HepG2 (cell line): ENCODE data around the gene ADAP2. TPM values are rescaled to one million over a fixed set of nuclear protein-coding genes. Genes with fewer than 3 reads are reported as not detected.

ENCODE experiments used
- ASH2L ChIP-seq: fragments of 300-600, 200-600 bp; sonication (generic); IDR thresholded peaks from 2 replicates; pipeline ENCODE4 v1.7.0; 2017; ENCODE audit warnings: low read depth, mild to moderate bottlenecking, moderate library complexity, mixed read lengths, low read length; ENCODE audit not compliant: insufficient read length
- DRAP1 ChIP-seq: IDR thresholded peaks from 2 replicates; pipeline ENCODE4 v1.6.1; 2016; ENCODE audit warnings: missing genetic modification reagents, missing compliant biosample characterization
- GFI1 ChIP-seq: sonication (generic); formaldehyde crosslinking; IDR thresholded peaks from 2 replicates; pipeline ENCODE4 v1.5.0; 2020; ENCODE audit warnings: missing genetic modification reagents, mild to moderate bottlenecking, borderline replicate concordance
- ISX ChIP-seq: sonication (generic); formaldehyde crosslinking; conservative IDR thresholded peaks from 2 replicates; pipeline ENCODE4 v1.5.0; 2020; ENCODE audit warnings: missing genetic modification reagents
- KDM1A ChIP-seq: IDR thresholded peaks from 2 replicates; pipeline ENCODE4 v1.6.1; 2016; ENCODE audit warnings: missing compliant biosample characterization
- MBD4 ChIP-seq: IDR thresholded peaks from 2 replicates; pipeline ENCODE4 v1.6.1; 2012; ENCODE audit warnings: low read length, inconsistent platforms, borderline replicate concordance
- MEIS2 ChIP-seq: sonication (generic); formaldehyde crosslinking; IDR thresholded peaks from 2 replicates; pipeline ENCODE4 v1.9.0; 2021; ENCODE audit warnings: mild to moderate bottlenecking, missing genetic modification reagents
- MTA1 ChIP-seq: sonication (generic); formaldehyde crosslinking; IDR thresholded peaks from 2 replicates; pipeline ENCODE4 v1.4.0; 2020; ENCODE audit warnings: missing genetic modification reagents, mild to moderate bottlenecking, borderline replicate concordance
- MTA3 ChIP-seq: sonication (generic); formaldehyde crosslinking; IDR thresholded peaks from 2 replicates; pipeline ENCODE4 v1.4.0; 2020; ENCODE audit warnings: missing genetic modification reagents
- MXD4 ChIP-seq: IDR thresholded peaks from 2 replicates; pipeline ENCODE4 v1.6.1; 2016; ENCODE audit warnings: mild to moderate bottlenecking, missing biosample characterization, missing genetic modification reagents
- NFE2L1 ChIP-seq: sonication (generic); formaldehyde crosslinking; IDR thresholded peaks from 2 replicates; pipeline ENCODE4 v1.4.0; 2020; ENCODE audit warnings: missing genetic modification reagents, mild to moderate bottlenecking, borderline replicate concordance
- PAXIP1 ChIP-seq: sonication (generic); formaldehyde crosslinking; conservative IDR thresholded peaks from 2 replicates; pipeline ENCODE4 v1.4.0; 2020; ENCODE audit warnings: mild to moderate bottlenecking, missing genetic modification reagents, moderate library complexity
- PBX2 ChIP-seq: IDR thresholded peaks from 2 replicates; pipeline ENCODE4 v1.6.1; 2016; ENCODE audit warnings: control low read depth
- PCBP2 ChIP-seq: fragments of 200-400 bp; formaldehyde crosslinking; optimal IDR thresholded peaks from 2 replicates; pipeline ENCODE3; 2018; ENCODE audit warnings: low read length, low read depth; ENCODE audit not compliant: poor library complexity, severe bottlenecking
- SAP130 ChIP-seq: IDR thresholded peaks from 2 replicates; pipeline ENCODE4 v1.6.1; 2016; ENCODE audit warnings: low read depth
- TEAD3 ChIP-seq: optimal IDR thresholded peaks from 2 replicates; pipeline ENCODE3; 2016; ENCODE audit warnings: borderline replicate concordance
- TFAP4 ChIP-seq: sonication (generic); IDR thresholded peaks from 2 replicates; pipeline ENCODE4 v1.6.1; 2016; ENCODE audit warnings: low read depth, borderline replicate concordance
- TFE3 ChIP-seq: IDR thresholded peaks from 2 replicates; pipeline ENCODE4 v1.6.1; 2016
- ZMYM2 ChIP-seq: sonication (generic); formaldehyde crosslinking; IDR thresholded peaks from 2 replicates; pipeline ENCODE4 v1.8.0; 2022; ENCODE audit warnings: mild to moderate bottlenecking, missing genetic modification reagents
- ZNF180 ChIP-seq: sonication (generic); formaldehyde crosslinking; IDR thresholded peaks from 2 replicates; pipeline ENCODE4 v1.4.0; 2020; ENCODE audit warnings: low read depth, missing genetic modification reagents, borderline replicate concordance
- ZNF274 ChIP-seq: sonication (generic); formaldehyde crosslinking; IDR thresholded peaks from 2 replicates; pipeline ENCODE4 v1.5.1; 2020; ENCODE audit warnings: mild to moderate bottlenecking, missing genetic modification reagents
- ZNF331 ChIP-seq: sonication (generic); formaldehyde crosslinking; IDR thresholded peaks from 2 replicates; pipeline ENCODE4 v1.4.0; 2020; ENCODE audit warnings: missing genetic modification reagents
- polyA plus RNA-seq, 8 experiments: library from polyadenylated mRNA; depleted of rRNA in 3 of 8; stranded (reverse) in 7 of 8; unstranded in 1 of 8; fragments of >200 nt; fragmentation: Illumina TruSeq in 4 of 8; extraction: Trizol in 4 of 8; gene quantifications; 2 replicates each; pipeline versions ENCODE4 v1.2.1 to v1.2.3, GENCODE V29; 2011 to 2016; ENCODE audit warnings: low read depth in 4 of 8, missing spikeins in 1 of 8, mixed read lengths in 1 of 8; ENCODE audit not compliant: insufficient read depth in 1 of 8
- total RNA-seq, 5 experiments: library from RNA; depleted of rRNA; stranded (reverse); fragments of >200 nt; fragmentation: Illumina TruSeq; extraction: Trizol; gene quantifications; 2 replicates each; pipeline ENCODE4 v1.2.3, GENCODE V29; 2016; ENCODE audit warnings: low read depth in 1 of 5

Gene ADAP2
- total and polyA plus RNA-seq, 2 of the 13 experiments (the other 11 are each of a cell fraction or from before 2014, with no cell fraction given), result 0.51 to 0.70 TPM

GRCh38 chr17:30950669-30951399 lies 29.1 kb downstream of the ADAP2 start (continued):
- TF ChIP-seq PAXIP1 (CRISPR knock-in tag) (peak; percentile 69), MTA1 (CRISPR knock-in tag) (no peak), PBX2 (CRISPR knock-in tag) (peak; percentile 51; the same call in 1 of the 2 replicates), ISX (CRISPR knock-in tag) (no peak), NFE2L1 (CRISPR knock-in tag) (no peak), ZNF274 (no peak), MEIS2 (CRISPR knock-in tag) (peak; percentile 67; the same call in 1 of the 2 replicates), MBD4 (no peak), KDM1A (peak; percentile 65; the same call in 1 of the 2 replicates), DRAP1 (CRISPR knock-in tag) (0 out of 2 replicates have a peak, but pooled peaks have one; percentile 25), MTA3 (CRISPR knock-in tag) (no peak), TEAD3 (CRISPR knock-in tag) (peak; percentile 34), ASH2L (peak; percentile 38), MXD4 (0 out of 2 replicates have a peak, but pooled peaks have one; percentile 30), PCBP2 (no peak), ZNF331 (CRISPR knock-in tag) (peak; percentile 40; the same call in 1 of the 2 replicates), SAP130 (CRISPR knock-in tag) (peak; percentile 57; the same call in 1 of the 2 replicates), ZMYM2 (CRISPR knock-in tag) (no peak), TFE3 (CRISPR knock-in tag) (0 out of 2 replicates have a peak, but pooled peaks have one; percentile 17), ZNF180 (CRISPR knock-in tag) (no peak), TFAP4 (peak; percentile 19; the same call in 1 of the 2 replicates), GFI1 (CRISPR knock-in tag) (peak; percentile 43; the same call in 1 of the 2 replicates)
